Measurements from ENCODE around the gene GSC2. TPM values are rescaled to one million over a fixed set of nuclear protein-coding genes. Genes with fewer than 3 reads are reported as not detected.

GSC2 gene
- total RNA-seq, 1 donor from 2014 or later, result not detected

GRCh38 chr22:19183216-19183615 lies 33.1 kb upstream of the GSC2 start:
- DNase-seq (ENCODE audit: low spot score), result no peak
- H3K36me3 Mint-ChIP-seq, result no peaks in the 10 kb centered on the region
- peaks cover 6% of the 10 kb centered on the region for H3F3A ChIP-seq (ENCODE audit: low read depth)
- H3K27ac Mint-ChIP-seq, result no peak overlapping the region
- H3K27me3 Mint-ChIP-seq (ENCODE audit: insufficient read depth, low read depth), result peaks cover 4% of the 10 kb centered on the region
- no peak overlapping the region for H2AFZ ChIP-seq (replicated peaks)
- H3K4me3 Mint-ChIP-seq, result no peak overlapping the region
- H3K9me3 ChIP-seq (ENCODE audit: low read depth), result no peaks in the 10 kb centered on the region
- peaks cover 9% of the 10 kb centered on the region for H3K4me1 Mint-ChIP-seq
- no peak overlapping the region for H3K9ac ChIP-seq
- H4K20me1 ChIP-seq (ENCODE audit: low read depth), result peaks cover under 1% of the 10 kb centered on the region
- H3K36me3 ChIP-seq, result no peaks in the 10 kb centered on the region
- H3K27ac ChIP-seq, result no peak overlapping the region
- H3K79me2 ChIP-seq (ENCODE audit: low read depth), result peaks cover under 1% of the 10 kb centered on the region
- H3K4me3 ChIP-seq, result no peak overlapping the region
- no peaks in the 10 kb centered on the region for H3K4me1 ChIP-seq
- TF ChIP-seq EZH2phosphoT487 (IDR thresholded peaks at IDR 0.05) (no peak), EZH2 (IDR thresholded peaks at IDR 0.05) (no peak), CTCF (IDR thresholded peaks at IDR 0.05) (no peak)
- H3K4me2 ChIP-seq, result no peak overlapping the region
- H3K27me3 ChIP-seq, result no peaks in the 10 kb centered on the region
- no peaks in the 10 kb centered on the region for H3K9me3 Mint-ChIP-seq

GRCh38 chr22:19182472-19183157 lies 32.5 kb upstream of the GSC2 start:
- H3K27ac Mint-ChIP-seq, result no peak overlapping the region

GRCh38 chr22:19181786-19182471 lies 31.8 kb upstream of the GSC2 start:
- peaks cover 13% of the 10 kb centered on the region for H3F3A ChIP-seq (ENCODE audit: low read depth)
- H3K9ac ChIP-seq, result no peak overlapping the region
- peaks cover 2% of the 10 kb centered on the region for H3K27me3 Mint-ChIP-seq (ENCODE audit: insufficient read depth, low read depth)
- peak overlapping the region; percentile 86 for H3K27ac Mint-ChIP-seq
- no peak for DNase-seq (ENCODE audit: low spot score)
- H4K20me1 ChIP-seq (ENCODE audit: low read depth), result peaks cover 14% of the 10 kb centered on the region
- peak overlapping the region; percentile 43 for H3K4me3 Mint-ChIP-seq
- H3K79me2 ChIP-seq (ENCODE audit: low read depth), result peaks cover 14% of the 10 kb centered on the region
- no peak overlapping the region for H2AFZ ChIP-seq (replicated peaks)
- H3K4me1 Mint-ChIP-seq, result peaks cover 12% of the 10 kb centered on the region
- no peak overlapping the region for H3K4me3 ChIP-seq
- no peaks in the 10 kb centered on the region for H3K9me3 ChIP-seq (ENCODE audit: low read depth)
- H3K36me3 ChIP-seq, result no peaks in the 10 kb centered on the region
- H3K4me2 ChIP-seq, result no peak overlapping the region
- no peak overlapping the region for H3K27ac ChIP-seq
- H3K4me1 ChIP-seq, result peaks cover 4% of the 10 kb centered on the region
- TF ChIP-seq CTCF (IDR thresholded peaks at IDR 0.05) (no peak), EZH2phosphoT487 (IDR thresholded peaks at IDR 0.05) (no peak), EZH2 (IDR thresholded peaks at IDR 0.05) (no peak)
- H3K36me3 Mint-ChIP-seq, result no peaks in the 10 kb centered on the region
- H3K9me3 Mint-ChIP-seq, result no peaks in the 10 kb centered on the region
- peaks cover 8% of the 10 kb centered on the region for H3K27me3 ChIP-seq

More at GRCh38 chr22:19182472-19183157, 32.5 kb upstream of the GSC2 start:
- DNase-seq (ENCODE audit: low spot score), result no peak
- peaks cover 1% of the 10 kb centered on the region for H3K4me1 ChIP-seq
- no peak overlapping the region for H3K4me2 ChIP-seq
- no peak overlapping the region for H2AFZ ChIP-seq (replicated peaks)
- no peaks in the 10 kb centered on the region for H3K9me3 ChIP-seq (ENCODE audit: low read depth)
- H4K20me1 ChIP-seq (ENCODE audit: low read depth), result peaks cover 7% of the 10 kb centered on the region
- TF ChIP-seq CTCF (IDR thresholded peaks at IDR 0.05) (no peak), EZH2phosphoT487 (IDR thresholded peaks at IDR 0.05) (no peak), EZH2 (IDR thresholded peaks at IDR 0.05) (no peak)
- Mint-ChIP-seq H3K4me3 (no peak overlapping the region), H3K9me3 (no peaks in the 10 kb centered on the region), H3K4me1 (peaks cover 9% of the 10 kb centered on the region), H3K36me3 (no peaks in the 10 kb centered on the region), H3K27me3 (ENCODE audit: insufficient read depth, low read depth) (peaks cover 4% of the 10 kb centered on the region)
- H3K9ac ChIP-seq, result no peak overlapping the region
- no peak overlapping the region for H3K4me3 ChIP-seq
- H3K27me3 ChIP-seq, result peaks cover 1% of the 10 kb centered on the region
- H3K36me3 ChIP-seq, result no peaks in the 10 kb centered on the region
- H3K79me2 ChIP-seq (ENCODE audit: low read depth), result peaks cover 7% of the 10 kb centered on the region
- peaks cover 7% of the 10 kb centered on the region for H3F3A ChIP-seq (ENCODE audit: low read depth)
- no peak overlapping the region for H3K27ac ChIP-seq

All from neural progenitor cell (in vitro differentiated cells).